GM12892 (cell line): ENCODE data around the gene GIPC3.
"Not testable (repeated sequence)": the region's sequence is repeated elsewhere in the genome, so short reads cannot be mapped to it uniquely, and the experiment has no call there.

Source experiments
- DNase-seq: peaks from one replicate; pipeline ENCODE4 v3.0.0; 2011; ENCODE audit not compliant: insufficient read length
- FAIRE-seq: peaks from 2 replicates; lab custom pipeline; 2011; peaks lifted over from hg19 to GRCh38; lab: Jason Lieb, UNC
- POLR2A ChIP-seq: IDR thresholded peaks from 2 replicates; pipeline ENCODE4 v1.6.1; 2011; ENCODE audit warnings: low read depth, low read length, control low read depth
- POLR2AphosphoS5 ChIP-seq: IDR thresholded peaks from 2 replicates; pipeline ENCODE4 v1.6.1; 2011; ENCODE audit warnings: low read depth, low read length, control low read depth
- TAF1 ChIP-seq: IDR thresholded peaks from 2 replicates; pipeline ENCODE4 v1.6.1; 2011; ENCODE audit warnings: low read depth, mild to moderate bottlenecking, control low read depth, low read length, borderline replicate concordance

Gene GIPC3

GRCh38 chr19:3627351-3627723 lies 42.1 kb downstream of the GIPC3 start:
- no peak for FAIRE-seq
- no peak for DNase-seq
- no peak for TF ChIP-seq POLR2A
- no peak for TF ChIP-seq TAF1
- no peak for TF ChIP-seq POLR2AphosphoS5

GRCh38 chr19:3628766-3629165 lies 43.5 kb downstream of the GIPC3 start:
- FAIRE-seq, DNase-seq: not testable (repeated sequence)

- TF ChIP-seq TAF1 (no peak), POLR2AphosphoS5 (no peak), POLR2A (no peak)
- DNase-seq (no peak), FAIRE-seq (no peak)
These were observed 46.0 kb downstream of the GIPC3 start for GRCh38 chr19:3631053-3631861.

- no peak for FAIRE-seq
- no peak for TF ChIP-seq TAF1
- TF ChIP-seq POLR2AphosphoS5: no peak
- TF ChIP-seq POLR2A: no peak
These were observed 46.8 kb downstream of the GIPC3 start for GRCh38 chr19:3632098-3632497.

GRCh38 chr19:3632739-3633558 lies 47.7 kb downstream of the GIPC3 start:
- TF ChIP-seq POLR2A (no peak), TAF1 (no peak), POLR2AphosphoS5 (no peak)
- DNase-seq (no peak), FAIRE-seq (no peak)

More at GRCh38 chr19:3632098-3632497, 46.8 kb downstream of the GIPC3 start:
- no peak for DNase-seq

- TF ChIP-seq TAF1 (no peak), POLR2A (no peak), POLR2AphosphoS5 (no peak)
- FAIRE-seq (no peak), DNase-seq (no peak)
These were observed 48.3 kb downstream of the GIPC3 start for GRCh38 chr19:3633559-3633988.

GRCh38 chr19:3634496-3635045 lies 49.3 kb downstream of the GIPC3 start:
- TF ChIP-seq TAF1: no peak
- no peak for TF ChIP-seq POLR2AphosphoS5
- TF ChIP-seq POLR2A: no peak
- no peak for FAIRE-seq
- no peak for DNase-seq

- FAIRE-seq: no peak
- TF ChIP-seq POLR2A: no peak
- TF ChIP-seq TAF1: no peak
- TF ChIP-seq POLR2AphosphoS5: no peak
These were observed 51.2 kb downstream of the GIPC3 start for GRCh38 chr19:3636506-3636905.

GRCh38 chr19:3636962-3637361 lies 51.7 kb downstream of the GIPC3 start:
- DNase-seq (no peak), FAIRE-seq (no peak)
- no peak for TF ChIP-seq POLR2A
- TF ChIP-seq POLR2AphosphoS5: no peak
- TF ChIP-seq TAF1: no peak

More at GRCh38 chr19:3636506-3636905, 51.2 kb downstream of the GIPC3 start:
- DNase-seq: no peak

- TF ChIP-seq TAF1 (no peak), POLR2AphosphoS5 (no peak), POLR2A (no peak)
- DNase-seq: no peak
- FAIRE-seq: no peak
These were observed 52.3 kb downstream of the GIPC3 start for GRCh38 chr19:3637621-3638020.

- no peak for FAIRE-seq
- DNase-seq: no peak
- TF ChIP-seq POLR2A (no peak), TAF1 (no peak), POLR2AphosphoS5 (no peak)
These were observed 53.2 kb downstream of the GIPC3 start for GRCh38 chr19:3638208-3639193.

- FAIRE-seq: no peak
These were observed 54.2 kb downstream of the GIPC3 start for GRCh38 chr19:3639479-3639878.

More at GRCh38 chr19:3639479-3639878, 54.2 kb downstream of the GIPC3 start:
- TF ChIP-seq POLR2AphosphoS5 (no peak), TAF1 (no peak), POLR2A (no peak)
- DNase-seq: no peak
